HG03565 (cell line): ENCODE measurements around the gene SLC38A9.
"Not testable (repeated sequence)": the region's sequence is repeated elsewhere in the genome, so short reads cannot be mapped to it uniquely, and the experiment has no call there.

Experiments
- ATAC-seq: cut with Tn5 transposase; IDR thresholded peaks from one replicate; pipeline ENCODE4 v1.9.1; 2021; ENCODE audit warnings: mild to moderate bottlenecking, moderate library complexity; ENCODE audit not compliant: unreplicated experiment

The SLC38A9 gene

GRCh38 chr5:55613112-55613868 is 98.8 kb downstream of the SLC38A9 start:
- no peak for ATAC-seq

DNA sequence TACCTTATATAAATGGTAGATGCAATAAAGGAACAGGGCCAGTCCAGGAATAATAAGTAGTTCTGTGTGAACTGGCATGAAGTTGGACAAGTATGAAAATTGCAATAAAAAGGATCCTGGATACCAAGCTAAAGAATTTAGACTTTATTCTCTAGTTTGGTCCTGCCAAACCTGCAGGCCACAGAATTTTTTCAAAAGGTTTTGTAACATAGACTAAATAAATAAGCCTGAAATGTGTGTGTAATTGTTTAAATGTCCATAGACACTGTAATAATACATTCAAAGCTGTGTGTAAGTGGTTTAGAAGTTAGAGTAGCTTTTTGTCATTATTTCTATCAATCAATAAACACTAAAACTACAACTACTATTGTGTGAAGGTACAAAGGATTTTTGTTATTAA is 101.6 kb downstream of the SLC38A9 start:
- ATAC-seq, result no peak

- no peak for ATAC-seq
Measured at GRCh38 chr5:55609413-55609812, 102.7 kb downstream of the SLC38A9 start.

DNA sequence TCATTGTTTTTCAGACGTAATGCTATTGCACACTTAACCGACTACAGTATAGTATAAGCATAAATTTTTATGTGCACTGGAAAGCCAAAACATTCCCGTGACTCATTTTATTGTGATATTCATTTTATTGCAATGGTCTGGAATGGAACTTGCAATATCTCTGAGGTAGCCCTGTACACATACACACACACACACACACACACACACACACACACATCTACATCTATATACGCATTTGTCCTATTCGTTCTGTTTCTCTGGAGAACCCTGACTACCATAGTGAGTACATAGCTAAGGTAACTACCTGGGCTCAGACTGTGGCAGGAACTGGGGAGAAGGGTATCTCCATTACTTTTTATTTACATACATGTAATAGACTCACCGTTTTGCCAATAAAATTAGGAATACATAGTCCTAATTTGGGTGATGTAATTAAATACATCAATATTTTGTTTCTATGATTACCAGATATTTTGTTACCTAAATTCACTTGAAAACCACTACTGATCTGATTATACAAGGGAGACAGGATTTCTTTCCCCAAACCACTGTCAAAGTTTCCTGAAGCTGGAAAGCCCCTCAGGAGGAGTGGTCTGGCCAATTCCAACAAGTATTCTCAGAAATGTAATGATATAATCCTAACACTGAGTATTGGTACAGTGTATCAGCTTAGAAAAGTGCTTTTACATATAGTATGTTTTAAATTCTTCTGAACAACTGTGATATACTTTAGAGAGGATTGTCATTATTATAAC is 103.4 kb downstream of the SLC38A9 start:
- ATAC-seq, result no peak

- ATAC-seq, result not testable (repeated sequence)
Measured at GRCh38 chr5:55607309-55607708, 104.8 kb downstream of the SLC38A9 start.

DNA sequence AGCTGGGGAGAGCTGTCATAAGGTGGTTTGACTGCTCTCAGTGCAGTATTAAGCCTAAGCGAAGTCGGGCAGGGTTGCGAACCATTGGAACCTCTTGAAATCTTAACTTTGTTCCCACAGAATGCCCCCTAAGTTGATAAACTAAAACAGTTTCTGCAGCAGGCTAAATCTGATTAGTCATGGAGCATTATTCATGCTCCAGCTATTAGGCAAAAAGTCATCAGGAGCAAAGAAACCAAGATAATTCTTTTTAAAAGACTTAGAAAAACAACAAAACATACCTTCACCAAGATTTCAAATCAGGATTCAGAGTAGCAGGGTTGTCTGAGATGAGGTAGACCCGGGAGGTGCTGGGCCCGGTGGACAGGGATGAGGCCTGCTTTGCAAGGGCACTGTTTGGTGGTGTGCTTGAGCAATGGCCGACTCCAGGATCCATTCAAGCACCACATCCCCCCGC is 107.5 kb downstream of the SLC38A9 start:
- ATAC-seq, result no peak

GRCh38 chr5:55603922-55604321 is 108.2 kb downstream of the SLC38A9 start:
- ATAC-seq, result no peak

DNA sequence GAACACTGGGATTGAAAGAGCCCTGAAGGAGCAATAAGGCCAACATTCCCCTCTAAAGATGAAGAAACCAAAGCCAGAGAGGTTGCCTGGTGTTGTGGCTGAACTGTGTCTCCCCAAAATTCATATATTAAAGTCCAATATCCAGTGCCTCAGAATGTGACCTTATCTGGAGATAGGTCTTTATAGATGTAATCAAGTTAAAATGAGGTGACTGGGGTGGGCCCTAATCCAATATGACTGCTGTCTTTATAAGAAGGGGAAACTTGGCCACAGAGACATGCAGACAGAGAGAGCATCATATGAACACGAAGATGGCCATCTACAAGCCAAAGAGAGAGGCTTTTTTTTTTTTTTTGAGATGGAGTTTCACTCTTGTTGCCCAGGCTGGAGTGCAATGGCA is 110.5 kb downstream of the SLC38A9 start:
- no peak for ATAC-seq

GRCh38 chr5:55601204-55601618 is 110.9 kb downstream of the SLC38A9 start:
- no peak for ATAC-seq

- ATAC-seq, result no peak
Measured at GRCh38 chr5:55600497-55601203, 111.5 kb downstream of the SLC38A9 start.

DNA sequence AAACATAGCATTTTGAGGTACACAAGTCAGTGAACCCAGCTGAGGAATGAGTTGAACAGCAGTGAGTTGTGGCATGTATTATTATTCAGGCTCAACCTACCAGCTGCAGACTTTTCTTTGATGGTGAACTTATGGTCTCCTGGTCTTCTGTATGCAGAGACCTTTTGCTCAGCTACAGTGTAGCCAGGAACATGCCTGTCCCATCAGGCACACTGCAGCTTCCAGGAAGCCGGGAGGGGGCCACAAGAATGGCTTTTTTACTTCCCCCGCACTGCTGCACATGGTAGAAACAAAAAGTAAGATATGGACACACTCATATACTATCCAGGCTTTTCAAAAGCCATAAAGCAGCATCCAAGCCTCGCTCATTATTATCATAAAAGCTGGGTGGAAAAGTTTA is 112.0 kb downstream of the SLC38A9 start:
- no peak for ATAC-seq

GRCh38 chr5:55599148-55600050 is 112.7 kb downstream of the SLC38A9 start:
- ATAC-seq, result no peak

DNA sequence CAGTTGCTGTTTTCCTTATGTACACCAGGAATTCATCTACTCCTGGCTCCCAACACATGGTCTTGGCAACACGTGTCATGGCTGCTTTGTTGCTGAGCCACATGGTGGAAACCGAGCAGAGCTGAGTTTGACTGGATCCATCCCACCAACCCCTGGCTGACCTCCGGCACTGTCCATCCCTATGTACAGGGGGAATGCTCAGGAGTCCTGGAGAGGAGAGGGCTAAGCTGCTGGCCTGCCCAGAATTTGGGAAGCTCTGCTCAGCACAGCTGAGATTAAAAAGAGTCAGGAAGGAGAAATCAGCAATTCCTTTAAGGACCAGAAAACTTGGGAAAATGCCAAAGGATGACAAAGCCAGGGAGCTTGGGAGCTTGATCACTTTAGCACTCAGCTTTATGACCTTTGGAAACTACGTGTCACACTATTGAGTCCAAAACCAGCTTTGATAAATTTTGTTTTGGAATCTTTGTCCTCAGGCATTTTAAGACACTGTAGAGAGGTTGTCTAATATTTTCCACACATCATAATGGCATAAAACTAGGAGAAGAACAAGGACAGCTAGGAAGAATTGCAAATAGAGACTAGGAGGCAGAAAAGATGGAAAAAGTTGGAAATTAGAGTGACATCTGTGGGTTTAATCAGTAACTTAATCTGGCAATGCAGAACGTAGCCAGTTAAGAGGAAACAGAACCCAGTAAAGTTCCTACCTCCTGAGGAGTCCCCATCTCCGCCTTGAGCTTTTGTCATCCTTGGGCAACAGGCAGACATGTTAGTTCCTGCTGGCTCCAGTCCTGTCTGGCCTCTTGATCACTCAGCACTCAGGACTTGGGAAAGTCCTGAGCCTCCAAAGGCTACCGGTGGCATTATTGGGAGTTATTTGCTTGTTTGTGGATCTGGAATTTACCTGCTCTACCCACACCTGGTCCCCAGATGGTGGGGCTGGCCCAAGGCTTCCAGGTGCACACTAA is 114.8 kb downstream of the SLC38A9 start:
- no peak for ATAC-seq

- ATAC-seq, result no peak
Measured at GRCh38 chr5:55594671-55595070, 117.5 kb downstream of the SLC38A9 start.

GRCh38 chr5:55593115-55593472 is 119.0 kb downstream of the SLC38A9 start:
- ATAC-seq, result no peak

- no peak for ATAC-seq
Measured at GRCh38 chr5:55592388-55593114, 119.6 kb downstream of the SLC38A9 start.

- no peak for ATAC-seq
Measured at GRCh38 chr5:55591686-55592085, 120.4 kb downstream of the SLC38A9 start.

DNA sequence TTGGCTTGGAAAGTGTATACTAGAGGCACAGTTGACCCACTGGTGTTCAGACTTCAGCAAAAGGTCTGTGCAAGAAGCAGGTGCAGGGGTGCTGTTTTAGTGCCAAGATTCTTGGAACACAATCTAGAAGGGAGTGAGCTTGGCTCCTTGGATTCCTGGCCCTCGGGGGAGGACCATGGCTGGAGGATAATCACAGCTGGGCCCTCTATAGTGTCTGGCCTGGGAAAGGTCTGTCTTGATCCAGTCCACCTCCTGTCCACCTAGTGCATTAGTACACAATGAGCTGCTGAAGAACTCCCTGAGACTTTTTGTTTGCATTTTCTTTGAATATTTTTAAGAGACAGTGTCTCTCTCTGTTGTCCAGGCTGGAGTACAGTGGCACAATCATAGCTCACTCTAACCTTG is 126.9 kb downstream of the SLC38A9 start:
- no peak for ATAC-seq
